Astrocyte of the spinal cord (primary cell): Measurements from ENCODE around the gene LINC01488.

Experiments
- DNase-seq: peaks from one replicate; pipeline ENCODE4 v3.0.0; 2011; ENCODE audit warnings: low read depth, low spot score
- H3K4me3 ChIP-seq: 2 replicates; pipeline ENCODE4 v1.5.1; 2011; ENCODE audit warnings: low read depth, mild to moderate bottlenecking, low read length, moderate library complexity
- in situ Hi-C: cut with HindIII; loops from 2 replicates; pipeline ENCODE4 v1.10.0; 2017; ENCODE audit warnings: low sequenced_read_pairs
- TF ChIP-seq, protein P1 (sequence below): IDR thresholded peaks from 2 replicates; pipeline ENCODE4 v1.5.1; 2012; ENCODE audit warnings: low read depth, mild to moderate bottlenecking, low read length, inconsistent platforms

Gene LINC01488

DNA sequence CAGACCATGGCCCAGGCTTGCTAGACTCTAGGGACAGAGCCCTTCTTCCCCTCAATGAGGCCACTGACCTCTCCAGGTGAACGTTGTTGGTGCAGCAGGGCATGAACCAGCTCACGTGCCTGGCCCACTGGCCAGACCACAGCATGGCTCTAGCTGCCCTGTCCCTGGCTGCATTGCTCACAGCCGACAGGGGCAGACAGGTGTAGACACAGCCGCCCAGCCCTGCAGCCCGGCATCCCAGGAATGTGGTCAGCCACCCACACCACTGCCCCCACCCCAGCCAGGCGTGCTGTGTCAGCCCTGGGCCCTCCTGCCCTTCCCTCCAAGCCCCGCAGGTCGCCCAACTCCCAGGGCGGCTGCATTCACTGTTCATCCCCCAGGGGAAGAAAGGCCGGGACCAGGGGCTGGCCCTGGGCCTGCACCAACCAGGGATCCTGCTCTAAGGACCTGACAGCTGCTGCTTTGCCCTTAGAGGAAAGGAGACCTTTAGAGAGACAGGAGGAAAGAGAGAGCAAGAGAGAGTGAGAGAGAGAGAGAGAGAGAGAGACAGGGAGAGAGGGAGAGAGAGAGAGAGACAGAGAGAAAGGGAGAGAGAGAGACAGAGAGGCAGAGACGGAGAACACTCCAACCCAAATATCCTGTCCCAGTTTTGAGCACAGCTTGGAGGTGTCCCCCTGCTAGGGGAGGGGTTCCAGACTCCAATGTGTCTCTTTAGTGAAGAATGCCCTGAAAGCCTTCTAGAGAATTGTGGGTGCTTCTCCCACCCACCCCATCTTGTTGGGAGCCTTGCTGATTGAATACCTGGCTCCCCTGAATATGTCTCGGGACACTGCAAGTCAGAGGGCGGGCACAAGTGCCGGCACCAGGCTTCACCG, 44.2 kb upstream of the LINC01488 start:
- H3K4me3 ChIP-seq, result no peak overlapping the region
- DNase-seq, result peak; percentile 29
- TF ChIP-seq, protein P1, sequence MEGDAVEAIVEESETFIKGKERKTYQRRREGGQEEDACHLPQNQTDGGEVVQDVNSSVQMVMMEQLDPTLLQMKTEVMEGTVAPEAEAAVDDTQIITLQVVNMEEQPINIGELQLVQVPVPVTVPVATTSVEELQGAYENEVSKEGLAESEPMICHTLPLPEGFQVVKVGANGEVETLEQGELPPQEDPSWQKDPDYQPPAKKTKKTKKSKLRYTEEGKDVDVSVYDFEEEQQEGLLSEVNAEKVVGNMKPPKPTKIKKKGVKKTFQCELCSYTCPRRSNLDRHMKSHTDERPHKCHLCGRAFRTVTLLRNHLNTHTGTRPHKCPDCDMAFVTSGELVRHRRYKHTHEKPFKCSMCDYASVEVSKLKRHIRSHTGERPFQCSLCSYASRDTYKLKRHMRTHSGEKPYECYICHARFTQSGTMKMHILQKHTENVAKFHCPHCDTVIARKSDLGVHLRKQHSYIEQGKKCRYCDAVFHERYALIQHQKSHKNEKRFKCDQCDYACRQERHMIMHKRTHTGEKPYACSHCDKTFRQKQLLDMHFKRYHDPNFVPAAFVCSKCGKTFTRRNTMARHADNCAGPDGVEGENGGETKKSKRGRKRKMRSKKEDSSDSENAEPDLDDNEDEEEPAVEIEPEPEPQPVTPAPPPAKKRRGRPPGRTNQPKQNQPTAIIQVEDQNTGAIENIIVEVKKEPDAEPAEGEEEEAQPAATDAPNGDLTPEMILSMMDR, result no peak
- in situ Hi-C loops, result no loop called here

DNA sequence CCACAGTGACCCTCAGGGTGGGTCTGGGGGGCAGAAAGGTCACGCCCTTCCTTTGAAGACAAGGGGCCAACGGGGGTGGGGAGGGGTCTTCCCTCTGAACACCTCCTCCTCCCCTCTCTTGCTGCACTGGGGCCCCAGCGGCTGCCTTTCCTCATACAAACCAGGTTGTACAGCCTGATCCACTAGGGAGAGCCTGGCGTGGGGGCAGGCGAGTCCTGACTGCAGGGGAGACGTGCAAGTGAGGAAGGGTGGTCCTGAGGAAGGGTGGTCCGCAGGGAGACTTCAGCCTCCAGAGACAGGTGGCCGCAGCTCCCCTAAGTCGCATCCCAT, 43.6 kb upstream of the LINC01488 start:
- no peak overlapping the region for H3K4me3 ChIP-seq
- DNase-seq, result no peak
- in situ Hi-C loops, result no loop called here
- TF ChIP-seq, protein P1, result no peak

DNA sequence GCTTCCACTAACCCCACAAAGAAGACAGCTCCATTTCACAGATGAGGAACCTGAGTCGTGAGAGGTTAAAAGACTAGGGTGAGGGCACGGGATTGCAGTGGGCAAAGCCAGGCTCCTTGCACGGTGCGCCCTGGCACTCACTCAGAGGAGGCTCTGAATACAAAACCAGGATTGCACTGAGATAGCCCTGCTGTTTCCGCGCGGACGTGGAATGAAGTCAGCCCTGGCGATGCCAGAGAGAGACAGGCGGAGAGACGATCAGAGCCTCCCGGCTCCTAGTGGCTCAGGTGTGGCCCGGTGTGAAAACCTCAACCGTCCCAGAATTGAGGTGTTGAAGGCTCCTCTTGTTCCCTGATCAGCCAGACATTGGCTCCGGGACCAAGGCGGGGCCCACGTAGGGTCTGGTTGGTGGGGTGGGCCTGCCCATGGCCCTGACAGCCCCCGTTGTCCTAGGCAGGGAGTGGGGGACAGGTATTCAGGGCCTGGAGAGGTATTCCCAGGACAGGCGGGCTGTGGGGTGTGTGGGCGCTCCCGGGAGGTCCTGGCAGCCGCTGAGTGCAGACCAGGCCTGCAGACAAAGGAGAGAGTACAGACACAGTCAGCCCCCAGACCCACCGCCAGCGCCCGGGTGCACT, 43.1 kb upstream of the LINC01488 start:
- no peak for DNase-seq
- in situ Hi-C loops, result no loop called here
- TF ChIP-seq, protein P1, result no peak
- H3K4me3 ChIP-seq, result no peak overlapping the region

DNA sequence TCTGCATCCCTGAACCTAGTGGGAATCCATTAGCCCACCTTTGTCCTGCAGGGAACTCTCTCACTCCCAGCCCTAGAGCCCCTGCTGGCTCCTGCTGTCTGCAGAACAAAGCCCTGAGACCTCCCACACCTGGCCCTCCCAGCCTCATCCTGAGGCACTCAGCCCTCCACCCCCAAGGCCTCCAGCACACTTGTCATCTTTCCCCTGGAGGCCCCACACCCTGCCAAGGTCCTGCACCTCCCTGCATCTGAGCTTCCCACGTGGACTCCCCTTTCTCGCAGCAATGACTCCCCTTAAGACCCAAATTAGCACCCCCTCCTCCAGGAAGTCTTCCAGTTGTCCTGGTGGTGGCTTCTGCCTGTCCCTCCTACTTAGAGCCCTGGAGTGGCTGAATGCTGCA, 42.3 kb upstream of the LINC01488 start:
- TF ChIP-seq, protein P1, result no peak
- DNase-seq, result no peak

DNA sequence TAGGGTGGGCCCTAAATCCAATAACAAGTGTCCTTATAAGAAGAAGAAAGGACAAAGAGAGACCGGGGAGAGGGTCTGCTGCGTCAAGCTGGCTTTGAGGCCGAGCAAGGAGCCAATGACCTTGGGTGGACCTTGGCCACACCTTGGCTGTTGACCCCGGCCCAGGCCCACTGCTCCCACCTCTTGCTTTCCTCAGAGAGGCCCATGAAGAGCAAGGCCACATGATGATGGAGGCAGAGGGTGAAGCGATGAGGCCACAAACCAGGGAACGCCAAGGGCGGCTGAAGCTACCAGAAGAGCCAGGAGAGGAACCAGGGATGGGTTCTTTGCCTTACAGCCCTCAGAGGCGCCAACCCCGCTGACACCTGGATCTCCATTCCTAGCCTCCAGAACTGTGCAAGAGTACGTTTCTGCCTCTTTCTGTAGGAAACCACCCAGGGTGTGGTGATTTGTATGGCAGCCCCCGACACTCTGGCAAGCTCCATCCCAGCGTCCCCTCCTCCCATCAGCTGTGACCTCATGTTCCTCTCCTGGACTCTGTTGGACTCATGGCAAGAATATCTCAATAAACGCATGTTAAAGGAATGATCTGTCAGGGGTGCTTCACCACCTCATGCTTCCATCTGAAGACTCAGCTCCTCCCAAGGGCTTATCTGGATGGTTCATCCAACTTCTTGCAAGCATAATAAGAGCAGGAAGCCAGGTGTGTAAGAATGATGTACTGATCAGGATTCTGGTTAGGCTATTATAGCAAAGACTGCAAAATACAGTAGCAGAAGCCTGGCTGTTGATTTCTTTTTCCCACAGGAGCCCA, 41.6 kb upstream of the LINC01488 start:
- DNase-seq, result no peak
- TF ChIP-seq, protein P1, result no peak
- H3K4me3 ChIP-seq, result no peak overlapping the region
- in situ Hi-C loops, result loop anchor here (10.0 kb wide), 1 partner anchor 75 kb away; no protein-coding TSS in a partner anchor

More for the DNA sequence above, 42.3 kb upstream of the LINC01488 start:
- no peak overlapping the region for H3K4me3 ChIP-seq
- in situ Hi-C loops, result no loop called here

DNA sequence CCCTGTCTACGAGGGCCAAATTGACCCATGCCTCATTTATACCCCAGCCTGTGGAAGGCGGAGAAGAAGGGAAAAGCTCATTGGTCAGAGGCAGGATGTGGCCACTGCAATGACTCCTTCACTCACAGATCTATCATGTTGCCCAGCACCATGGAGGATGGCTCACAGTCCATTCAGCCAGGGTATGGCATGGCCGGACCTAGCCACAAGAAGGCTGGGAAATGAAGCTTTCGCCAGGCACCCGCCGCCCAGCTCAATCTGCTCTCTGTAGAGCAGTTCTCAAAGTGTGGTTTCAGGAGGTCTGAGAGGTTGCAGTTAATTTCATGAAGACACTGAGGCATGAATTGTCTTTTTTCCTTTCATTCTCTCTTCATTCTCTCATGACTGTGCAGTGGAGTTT, 40.6 kb upstream of the LINC01488 start:
- DNase-seq, result no peak
- in situ Hi-C loops, result loop anchor here (10.0 kb wide), 1 partner anchor 76 kb away; no protein-coding TSS in a partner anchor
- H3K4me3 ChIP-seq, result no peak overlapping the region
- TF ChIP-seq, protein P1, result no peak
